B cell (primary cell): ENCODE data around the gene TP53TG5.

Experiments used
- CTCF ChIP-seq: fragments of 200-600 bp; IDR thresholded peaks from one replicate; pipeline ENCODE4 v1.8.0; 2022; ENCODE audit warnings: antibody characterized with exemption, mild to moderate bottlenecking
- EZH2 ChIP-seq: IDR thresholded peaks from 2 replicates; pipeline ENCODE4 v1.6.1; 2012; ENCODE audit warnings: borderline replicate concordance, low read depth, mild to moderate bottlenecking, moderate library complexity, low read length; ENCODE audit not compliant: insufficient read depth, poor library complexity, severe bottlenecking

- TF ChIP-seq CTCF (no peak), EZH2 (no peak)
These were observed 31.8 kb downstream of the TP53TG5 start for GRCh38 chr20:45346291-45346718.
